Vagina (tissue), 2 donors: Measurements from ENCODE around the gene FAM181B.

ENCODE experiments used
- POLR2A ChIP-seq, 2 donors: fragments of 450-650 bp; IDR thresholded peaks; one replicate each; pipeline ENCODE4 v1.6.1; 2017; ENCODE audit warnings: antibody characterized with exemption in 2 of 2, mild to moderate bottlenecking in 2 of 2, moderate library complexity in 2 of 2
- POLR2AphosphoS5 ChIP-seq, 2 donors: sonication (generic); formaldehyde crosslinking; IDR thresholded peaks; one replicate each; pipeline ENCODE4 v1.9.0; 2017; ENCODE audit warnings: antibody characterized with exemption in 2 of 2, mild to moderate bottlenecking in 2 of 2, low read depth in 1 of 2; ENCODE audit not compliant: insufficient read depth in 1 of 2
- TF ChIP-seq, protein P1 (sequence below), 3 experiments: fragments of 450-650 bp in 2 of 3; fragments of 200-600 bp in 1 of 3; sonication (generic) in 1 of 3; IDR thresholded peaks; one replicate each; pipeline ENCODE4 v1.5.1; 2017 to 2019; ENCODE audit warnings: antibody characterized with exemption in 3 of 3, mild to moderate bottlenecking in 2 of 3, moderate library complexity in 2 of 3

DNA sequence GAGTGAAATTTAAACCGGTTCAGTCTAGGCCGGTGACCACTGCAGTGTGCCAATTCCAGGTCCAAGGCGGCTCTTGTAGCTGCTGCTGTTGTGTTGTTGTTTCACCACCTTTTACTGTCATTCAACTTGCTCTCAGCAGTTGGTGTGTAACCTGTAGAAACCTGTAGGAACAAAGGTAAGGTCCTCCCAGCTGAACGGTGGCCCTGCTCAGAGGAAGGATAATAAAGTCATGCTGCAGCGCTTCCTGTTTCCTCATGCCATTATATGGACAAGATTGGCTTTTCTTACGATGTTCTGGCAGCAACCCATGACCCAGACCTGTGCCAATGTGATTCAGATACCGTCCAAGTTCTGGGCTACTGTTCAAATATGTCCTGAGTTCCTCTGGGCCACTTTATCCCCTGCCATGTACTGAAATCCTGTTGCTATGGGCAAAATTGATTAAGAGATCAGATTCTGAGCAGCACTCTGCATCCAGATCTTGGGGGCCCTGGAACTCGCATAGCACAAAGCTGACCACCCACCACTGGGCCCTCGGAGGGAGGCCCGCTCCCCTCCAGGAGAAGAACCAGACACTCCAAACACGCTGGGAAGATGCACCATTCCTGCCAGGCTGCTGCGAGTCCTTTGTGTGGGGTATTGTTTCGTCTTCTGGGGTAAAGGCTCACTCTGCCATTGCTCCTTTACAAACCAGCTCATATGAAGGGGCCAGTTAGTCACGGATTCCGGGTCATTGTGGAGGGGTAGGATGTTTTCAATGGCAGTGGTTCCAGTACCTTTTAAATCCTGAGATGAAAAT is 13.2 kb downstream of the FAM181B start:
- TF ChIP-seq, protein P1, sequence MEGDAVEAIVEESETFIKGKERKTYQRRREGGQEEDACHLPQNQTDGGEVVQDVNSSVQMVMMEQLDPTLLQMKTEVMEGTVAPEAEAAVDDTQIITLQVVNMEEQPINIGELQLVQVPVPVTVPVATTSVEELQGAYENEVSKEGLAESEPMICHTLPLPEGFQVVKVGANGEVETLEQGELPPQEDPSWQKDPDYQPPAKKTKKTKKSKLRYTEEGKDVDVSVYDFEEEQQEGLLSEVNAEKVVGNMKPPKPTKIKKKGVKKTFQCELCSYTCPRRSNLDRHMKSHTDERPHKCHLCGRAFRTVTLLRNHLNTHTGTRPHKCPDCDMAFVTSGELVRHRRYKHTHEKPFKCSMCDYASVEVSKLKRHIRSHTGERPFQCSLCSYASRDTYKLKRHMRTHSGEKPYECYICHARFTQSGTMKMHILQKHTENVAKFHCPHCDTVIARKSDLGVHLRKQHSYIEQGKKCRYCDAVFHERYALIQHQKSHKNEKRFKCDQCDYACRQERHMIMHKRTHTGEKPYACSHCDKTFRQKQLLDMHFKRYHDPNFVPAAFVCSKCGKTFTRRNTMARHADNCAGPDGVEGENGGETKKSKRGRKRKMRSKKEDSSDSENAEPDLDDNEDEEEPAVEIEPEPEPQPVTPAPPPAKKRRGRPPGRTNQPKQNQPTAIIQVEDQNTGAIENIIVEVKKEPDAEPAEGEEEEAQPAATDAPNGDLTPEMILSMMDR (IDR thresholded peaks at IDR 0.05) = no peak
- no peak for TF ChIP-seq POLR2A (IDR thresholded peaks at IDR 0.05)
- no peak for TF ChIP-seq POLR2AphosphoS5 (IDR thresholded peaks at IDR 0.05; ENCODE audit: insufficient read depth in 1 of 2, low read depth in 1 of 2)
